HEK293 (cell line): ENCODE results near the gene CDH23.

Experiments used
- CTCF ChIA-PET: fragments of 350-600 bp; formaldehyde crosslinking; extraction: SDS; loops from one replicate; lab custom pipeline; 2021; ENCODE audit warnings: antibody characterized with exemption; lab: Yijun Ruan, JAX
- POLR2A ChIA-PET: fragments of 300-600 bp; formaldehyde crosslinking; extraction: SDS; loops from one replicate; lab custom pipeline; 2020; ENCODE audit warnings: antibody characterized with exemption, inconsistent platforms; lab: Yijun Ruan, JAX
- H3K27ac ChIP-seq: fragments of 200-500 bp; sonication (Bioruptor generic); 2 replicates; pipeline ENCODE4 v1.5.1; 2014; ENCODE audit warnings: low read depth, low read length, control low read depth, inconsistent platforms; ENCODE audit errors: extremely low read depth
- H3K36me3 ChIP-seq, 2 experiments: fragments of 200-500 bp in 1 of 2; sonication (Bioruptor generic) in 1 of 2; 1 replicate in 1 of 2; 2 replicates in 1 of 2; pipeline ENCODE4 v1.5.1; 2014 to 2017; ENCODE audit warnings: inconsistent platforms in 2 of 2, low read length in 2 of 2; ENCODE audit not compliant: control insufficient read depth in 2 of 2, insufficient read depth in 1 of 2
- H3K4me1 ChIP-seq: fragments of 200-500 bp; sonication (Bioruptor generic); 2 replicates; pipeline ENCODE4 v1.5.1; 2014; ENCODE audit warnings: mild to moderate bottlenecking, low read length, inconsistent platforms; ENCODE audit not compliant: control insufficient read depth, insufficient read depth
- H3K4me3 ChIP-seq: 2 replicates; pipeline ENCODE4 v1.5.1; 2011; ENCODE audit warnings: low read depth, mild to moderate bottlenecking, control low read depth, low read length, moderate library complexity
- H3K9me3 ChIP-seq: fragments of 200-500 bp; sonication (Bioruptor generic); 2 replicates; pipeline ENCODE4 v1.5.1; 2014; ENCODE audit warnings: low read depth, low read length, inconsistent platforms; ENCODE audit not compliant: control insufficient read depth, insufficient read depth
- IKZF3 ChIP-seq: fragments of 450-650 bp; IDR thresholded peaks from 2 replicates; pipeline ENCODE4 v1.5.0; 2018; ENCODE audit warnings: missing biosample characterization, mild to moderate bottlenecking, missing genetic modification characterization, moderate library complexity
- MYNN ChIP-seq: fragments of 450-650 bp; formaldehyde crosslinking; IDR thresholded peaks from 2 replicates; pipeline ENCODE4 v1.5.1; 2016; ENCODE audit warnings: missing biosample characterization, missing genetic modification characterization, borderline replicate concordance
- OVOL3 ChIP-seq: fragments of 450-650 bp; formaldehyde crosslinking; IDR thresholded peaks from 2 replicates; pipeline ENCODE4 v1.5.1; 2016; ENCODE audit warnings: missing biosample characterization, missing genetic modification characterization
- RBAK ChIP-seq: fragments of 450-650 bp; formaldehyde crosslinking; IDR thresholded peaks from 2 replicates; pipeline ENCODE4 v1.5.1; 2016; ENCODE audit warnings: missing biosample characterization, missing genetic modification characterization
- REST ChIP-seq: fragments of 450-650 bp; formaldehyde crosslinking; IDR thresholded peaks from 2 replicates; pipeline ENCODE4 v1.5.1; 2016; ENCODE audit warnings: missing biosample characterization, missing genetic modification characterization
- YY2 ChIP-seq: fragments of 450-650 bp; formaldehyde crosslinking; IDR thresholded peaks from 2 replicates; pipeline ENCODE4 v1.5.1; 2016; ENCODE audit warnings: missing biosample characterization, missing genetic modification characterization
- ZBTB7A ChIP-seq: fragments of 450-650 bp; formaldehyde crosslinking; IDR thresholded peaks from 2 replicates; pipeline ENCODE4 v1.5.1; 2016; ENCODE audit warnings: low read depth, missing biosample characterization, missing genetic modification characterization
- ZFP41 ChIP-seq: fragments of 450-650 bp; formaldehyde crosslinking; IDR thresholded peaks from 2 replicates; pipeline ENCODE4 v1.5.1; 2016; ENCODE audit warnings: missing biosample characterization, missing genetic modification characterization, borderline replicate concordance
- ZIC2 ChIP-seq: fragments of 450-650 bp; formaldehyde crosslinking; IDR thresholded peaks from 2 replicates; pipeline ENCODE4 v1.5.1; 2016; ENCODE audit warnings: missing biosample characterization, missing genetic modification characterization
- ZNF155 ChIP-seq: fragments of 450-650 bp; formaldehyde crosslinking; IDR thresholded peaks from 2 replicates; pipeline ENCODE4 v1.5.1; 2016; ENCODE audit warnings: missing biosample characterization, missing genetic modification characterization
- ZNF184 ChIP-seq: fragments of 450-650 bp; IDR thresholded peaks from 2 replicates; pipeline ENCODE4 v1.5.1; 2018; ENCODE audit warnings: missing biosample characterization, mild to moderate bottlenecking, missing genetic modification characterization
- ZNF221 ChIP-seq: fragments of 450-650 bp; formaldehyde crosslinking; IDR thresholded peaks from 2 replicates; pipeline ENCODE4 v1.5.1; 2017; ENCODE audit warnings: missing biosample characterization, missing genetic modification characterization, borderline replicate concordance
- ZNF223 ChIP-seq: fragments of 450-650 bp; formaldehyde crosslinking; IDR thresholded peaks from 2 replicates; pipeline ENCODE4 v1.5.1; 2016; ENCODE audit warnings: missing biosample characterization, missing genetic modification characterization
- ZNF248 ChIP-seq: fragments of 450-650 bp; formaldehyde crosslinking; IDR thresholded peaks from 2 replicates; pipeline ENCODE4 v1.5.1; 2017; ENCODE audit warnings: missing biosample characterization, missing genetic modification characterization
- ZNF266 ChIP-seq: fragments of 450-650 bp; formaldehyde crosslinking; IDR thresholded peaks from 2 replicates; pipeline ENCODE4 v1.5.1; 2016; ENCODE audit warnings: missing biosample characterization, missing genetic modification characterization, low read depth
- ZNF274 ChIP-seq, 2 experiments: fragments of 200-500 bp in 1 of 2; fragments of 450-650 bp in 1 of 2; sonication (Bioruptor generic) in 1 of 2; formaldehyde crosslinking in 1 of 2; IDR thresholded peaks; 2 replicates each; pipeline versions ENCODE4 v1.5.1 to v1.6.1; 2014 to 2016; ENCODE audit warnings: borderline replicate concordance in 1 of 2, inconsistent platforms in 1 of 2, low read length in 1 of 2, missing biosample characterization in 1 of 2, missing genetic modification characterization in 1 of 2
- ZNF324 ChIP-seq: fragments of 450-650 bp; formaldehyde crosslinking; IDR thresholded peaks from 2 replicates; pipeline ENCODE4 v1.5.1; 2016; ENCODE audit warnings: missing biosample characterization, missing genetic modification characterization
- ZNF341 ChIP-seq: fragments of 450-650 bp; formaldehyde crosslinking; IDR thresholded peaks from 2 replicates; pipeline ENCODE4; 2016; ENCODE audit warnings: low read depth, missing biosample characterization, missing genetic modification characterization
- ZNF398 ChIP-seq: fragments of 450-650 bp; formaldehyde crosslinking; IDR thresholded peaks from 2 replicates; pipeline ENCODE4 v1.5.1; 2017; ENCODE audit warnings: missing biosample characterization, missing genetic modification characterization
- ZNF639 ChIP-seq: fragments of 450-650 bp; formaldehyde crosslinking; IDR thresholded peaks from 2 replicates; pipeline ENCODE4 v1.5.1; 2016; ENCODE audit warnings: missing biosample characterization, missing genetic modification characterization
- ZNF677 ChIP-seq: fragments of 450-650 bp; IDR thresholded peaks from 2 replicates; pipeline ENCODE4 v1.5.0; 2018; ENCODE audit warnings: missing biosample characterization, mild to moderate bottlenecking, missing genetic modification characterization, moderate library complexity
- ZXDB ChIP-seq: fragments of 450-650 bp; formaldehyde crosslinking; IDR thresholded peaks from 2 replicates; pipeline ENCODE4 v1.5.1; 2016; ENCODE audit warnings: missing biosample characterization, missing genetic modification characterization

CDH23 gene

GRCh38 chr10:71435571-71436267 lies 39.0 kb downstream of the CDH23 start:
- no peak overlapping the region for H3K27ac ChIP-seq
- no peaks in the 10 kb centered on the region for H3K9me3 ChIP-seq
- H3K4me1 ChIP-seq = no peaks in the 10 kb centered on the region
- ChIA-PET POLR2A (no interaction called here), CTCF (interaction anchor here (0.6 to 1.7 kb wide), 3 partner anchors 11 to 166 kb away, joined by 3 to 4 read pairs (median 4); no protein-coding TSS in a partner anchor)
- no peak overlapping the region for H3K4me3 ChIP-seq
- H3K36me3 ChIP-seq = no peaks in the 10 kb centered on the region
- TF ChIP-seq ZIC2 (peak; percentile 44), ZNF341 (tag by site-specific recombination) (0 out of 2 replicates have a peak, but pooled peaks have one; percentile 28), ZNF221 (tag by site-specific recombination) (no peak)

- no peaks in the 10 kb centered on the region for H3K4me1 ChIP-seq
- TF ChIP-seq MYNN (tag by site-specific recombination) (no peak), ZBTB7A (no peak), REST (tag by site-specific recombination) (no peak), IKZF3 (tag by site-specific recombination) (no peak), OVOL3 (no peak), ZNF223 (tag by site-specific recombination) (no peak)
- TF ChIP-seq, all 188 proteins: peak for 0
- Histone ChIP-seq H3K4me3 (no peak overlapping the region), H3K36me3 (no peaks in the 10 kb centered on the region), H3K27ac (no peak overlapping the region), H3K9me3 (no peaks in the 10 kb centered on the region)
- POLR2A ChIA-PET = no interaction called here
- CTCF ChIA-PET = interaction anchor here (1.7 kb wide), 1 partner anchor 53 kb away, joined by 4 read pairs; no protein-coding TSS in a partner anchor
Measured at GRCh38 chr10:71436268-71437125, 39.8 kb downstream of the CDH23 start.

- no peaks in the 10 kb centered on the region for H3K4me1 ChIP-seq
- POLR2A ChIA-PET = no interaction called here
- H3K27ac ChIP-seq = no peak overlapping the region
- CTCF ChIA-PET = no interaction called here
- H3K36me3 ChIP-seq = no peaks in the 10 kb centered on the region
- H3K4me3 ChIP-seq = no peak overlapping the region
- no peaks in the 10 kb centered on the region for H3K9me3 ChIP-seq
- TF ChIP-seq RBAK (tag by site-specific recombination) = no peak
- no peak for TF ChIP-seq ZNF398 (tag by site-specific recombination)
- TF ChIP-seq ZNF266 (tag by site-specific recombination) = no peak
- TF ChIP-seq ZNF639 (tag by site-specific recombination) = no peak
- TF ChIP-seq ZNF184 (tag by site-specific recombination) = no peak
- no peak for TF ChIP-seq IKZF3 (tag by site-specific recombination)
- TF ChIP-seq ZNF155 (tag by site-specific recombination) = no peak
- no peak for TF ChIP-seq ZNF248 (tag by site-specific recombination)
- TF ChIP-seq ZNF677 (tag by site-specific recombination) = no peak
- TF ChIP-seq ZNF324 = no peak
- no peak for TF ChIP-seq ZNF274 (IDR thresholded peaks at IDR 0.05; ENCODE audit: low read length)
- TF ChIP-seq ZNF274 (tag by site-specific recombination; IDR thresholded peaks at IDR 0.05; ENCODE audit: borderline replicate concordance) = no peak
- TF ChIP-seq YY2 = no peak
- no peak for TF ChIP-seq ZFP41 (tag by site-specific recombination)
- no peak for TF ChIP-seq ZXDB (tag by site-specific recombination)
Measured at GRCh38 chr10:71437537-71438092, 40.9 kb downstream of the CDH23 start.
